ENCODE results near the gene P2RY2. TPM values are rescaled to one million over a fixed set of nuclear protein-coding genes. Genes with fewer than 3 reads are reported as not detected.
"Not testable (repeated sequence)": the region's sequence is repeated elsewhere in the genome, so short reads cannot be mapped to it uniquely, and the experiment has no call there.

The P2RY2 gene
- total RNA-seq, 1 donor from 2014 or later, result 1.4 TPM

GRCh38 chr11:73187854-73188253, 30.2 kb upstream of the P2RY2 start:
- no peak for DNase-seq (ENCODE audit: extremely low read depth, low read depth, low spot score)

DNA sequence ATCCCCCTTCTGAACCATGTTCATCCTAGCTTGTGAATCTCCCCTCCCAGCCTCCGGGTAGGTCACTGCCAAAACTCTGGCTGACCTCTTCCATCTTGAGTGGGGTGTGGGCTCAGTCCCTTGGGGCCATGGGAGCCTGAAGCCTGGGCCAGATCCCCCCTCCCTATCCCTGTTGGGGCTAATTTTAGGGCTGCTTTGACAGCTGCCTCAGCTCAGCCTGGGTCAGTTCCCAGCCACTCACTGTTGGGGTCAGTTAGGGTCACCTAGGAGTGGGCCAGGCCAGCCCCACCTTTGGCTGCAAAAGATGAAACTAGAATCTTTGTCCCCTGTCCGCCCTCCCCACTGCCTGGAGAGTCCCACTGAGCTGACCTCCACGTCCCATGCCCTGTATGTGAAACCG, 29.8 kb upstream of the P2RY2 start:
- DNase-seq (ENCODE audit: extremely low read depth, low read depth, low spot score), result no peak

DNA sequence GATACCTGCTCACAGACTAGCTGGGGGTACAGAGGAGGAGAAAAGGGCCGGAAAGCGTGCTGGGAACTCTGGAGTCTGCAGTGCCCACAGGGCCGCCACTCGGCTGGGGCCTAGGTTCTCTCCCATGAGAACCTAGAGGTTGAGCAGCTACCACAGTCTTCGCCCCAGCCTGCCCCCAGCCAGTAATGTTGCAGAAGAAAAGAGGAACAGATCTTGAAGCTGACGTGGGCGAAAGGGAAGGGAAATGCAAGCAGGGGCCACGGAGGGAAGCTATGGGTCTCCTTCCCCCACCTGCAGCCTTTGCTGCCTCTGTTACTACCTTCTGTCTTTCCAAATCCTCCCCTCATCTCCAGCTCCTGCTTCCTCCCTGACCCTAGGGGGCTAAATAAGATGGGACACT, 28.8 kb upstream of the P2RY2 start:
- DNase-seq (ENCODE audit: extremely low read depth, low read depth, low spot score), result no peak

DNA sequence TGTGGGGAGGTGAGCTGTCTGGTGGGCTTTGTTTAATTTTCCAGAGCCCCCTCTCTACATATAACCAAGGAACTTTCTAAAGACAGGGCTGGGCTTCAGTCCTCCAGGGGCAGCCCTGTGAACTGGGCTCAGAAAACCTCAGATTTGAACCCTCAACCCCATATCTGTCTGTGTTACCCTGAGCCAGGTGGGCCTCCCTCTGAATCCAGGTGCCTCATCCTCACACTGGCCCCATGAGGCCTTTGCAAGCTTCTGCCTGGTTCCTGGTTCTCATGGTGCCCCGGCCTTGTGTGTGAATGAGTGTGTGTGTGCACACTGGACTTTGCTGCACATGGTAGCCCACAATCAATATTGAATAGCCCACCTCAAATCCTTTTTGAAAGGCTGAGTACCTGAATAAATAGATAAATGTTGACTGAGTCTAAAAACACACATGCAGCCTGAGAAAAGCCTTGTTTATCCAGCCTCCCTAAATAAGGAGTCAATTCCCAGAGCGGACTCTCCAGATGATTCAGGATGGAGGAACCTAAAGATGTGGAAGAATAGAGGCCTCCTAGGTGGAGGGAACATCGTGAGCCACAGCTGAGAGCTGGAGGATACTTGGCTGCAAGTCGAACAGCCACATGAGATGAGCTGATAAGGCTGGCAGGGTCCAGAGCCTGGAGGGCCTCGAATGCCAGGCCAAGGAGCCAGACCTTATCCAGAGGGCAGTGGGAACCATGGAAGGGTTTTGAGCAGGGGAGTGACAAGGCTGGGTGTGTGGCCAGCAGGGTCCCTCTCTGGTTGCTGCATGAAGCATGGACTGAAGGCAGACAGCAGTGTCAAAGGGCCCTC, 28.1 kb upstream of the P2RY2 start:
- no peak for DNase-seq (ENCODE audit: extremely low read depth, low read depth, low spot score)

GRCh38 chr11:73190557-73190885, 27.6 kb upstream of the P2RY2 start:
- no peak for DNase-seq (ENCODE audit: extremely low read depth, low read depth, low spot score)

DNA sequence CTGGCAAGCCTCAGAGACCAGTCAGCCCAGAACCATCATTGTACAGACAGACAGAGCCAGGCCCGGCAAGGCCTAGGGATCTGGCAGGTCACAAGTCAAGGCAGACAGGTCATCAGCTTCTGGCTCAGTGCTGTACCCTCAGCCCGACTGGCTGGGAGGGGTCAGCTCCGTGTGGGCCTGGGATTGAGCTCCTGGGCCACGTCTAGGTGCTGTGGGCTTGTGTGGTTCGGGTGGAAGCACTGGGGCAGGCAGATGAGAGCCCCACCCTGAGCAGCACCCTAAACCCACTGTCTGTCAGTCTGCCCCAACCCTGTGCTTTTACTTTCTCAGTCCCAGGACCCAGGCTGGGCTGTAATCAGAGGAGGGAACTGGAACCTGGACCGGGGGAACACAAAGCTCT, 26.9 kb upstream of the P2RY2 start:
- DNase-seq (ENCODE audit: extremely low read depth, low read depth, low spot score), result no peak

GRCh38 chr11:73192272-73192671, 25.8 kb upstream of the P2RY2 start:
- DNase-seq (ENCODE audit: extremely low read depth, low read depth, low spot score), result no peak

GRCh38 chr11:73193251-73194033, 24.6 kb upstream of the P2RY2 start:
- no peak for DNase-seq (ENCODE audit: extremely low read depth, low read depth, low spot score)

DNA sequence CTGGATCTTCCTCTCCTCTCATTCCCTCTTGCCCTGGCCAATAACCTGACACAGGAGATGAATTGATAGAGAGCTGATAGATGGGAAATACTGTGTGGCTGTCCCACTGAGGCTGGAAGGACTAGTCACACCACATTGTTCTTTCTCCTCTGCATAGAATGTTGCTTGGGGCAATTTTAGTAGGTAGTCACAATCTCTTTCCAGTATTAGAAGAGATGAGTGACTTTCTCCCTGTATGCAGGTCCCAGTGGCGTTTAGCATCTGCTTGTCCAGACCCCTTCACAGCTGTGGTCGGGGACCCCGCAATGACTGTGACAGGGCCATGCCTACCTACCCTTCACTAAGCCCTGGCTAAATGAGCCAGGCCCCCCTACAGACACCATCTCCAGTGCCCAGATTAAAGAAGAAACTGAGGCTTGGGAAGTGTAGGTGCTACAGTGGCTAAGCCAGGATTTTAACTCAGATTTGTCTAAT, 24.0 kb upstream of the P2RY2 start:
- DNase-seq (ENCODE audit: extremely low read depth, low read depth, low spot score), result no peak

- no peak for DNase-seq (ENCODE audit: extremely low read depth, low read depth, low spot score)
Measured at GRCh38 chr11:73194593-73194992, 23.5 kb upstream of the P2RY2 start.

GRCh38 chr11:73195191-73196007, 22.7 kb upstream of the P2RY2 start:
- no peak for DNase-seq (ENCODE audit: extremely low read depth, low read depth, low spot score)

GRCh38 chr11:73196576-73196975, 21.5 kb upstream of the P2RY2 start:
- DNase-seq (ENCODE audit: extremely low read depth, low read depth, low spot score), result no peak

GRCh38 chr11:73197348-73197747, 20.7 kb upstream of the P2RY2 start:
- no peak for DNase-seq (ENCODE audit: extremely low read depth, low read depth, low spot score)

DNA sequence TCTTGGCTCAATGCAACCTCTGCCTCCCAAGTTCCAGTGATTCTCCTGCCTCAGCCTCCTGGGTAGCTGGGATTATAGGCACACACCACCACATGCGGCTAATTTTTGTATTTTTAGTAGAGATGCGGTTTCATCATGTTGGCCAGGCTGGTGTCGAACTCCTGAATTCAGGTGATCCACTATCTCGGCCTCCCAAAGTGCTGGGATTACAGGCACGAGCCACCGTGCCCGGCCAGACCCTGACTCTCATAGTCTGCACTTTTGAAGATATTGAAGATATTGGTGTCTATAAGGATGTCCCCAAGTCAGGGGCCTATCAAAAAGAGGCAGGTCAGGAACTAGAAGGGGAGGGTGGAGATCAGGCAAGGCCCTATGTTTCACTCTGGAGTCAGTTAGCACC, 20.3 kb upstream of the P2RY2 start:
- not testable (repeated sequence) for DNase-seq (ENCODE audit: extremely low read depth, low read depth, low spot score)

- DNase-seq (ENCODE audit: extremely low read depth, low read depth, low spot score), result peak; percentile 93
Measured at GRCh38 chr11:73198677-73199076, 19.4 kb upstream of the P2RY2 start.

GRCh38 chr11:73199446-73199845, 18.6 kb upstream of the P2RY2 start:
- DNase-seq (ENCODE audit: extremely low read depth, low read depth, low spot score), result no peak

DNA sequence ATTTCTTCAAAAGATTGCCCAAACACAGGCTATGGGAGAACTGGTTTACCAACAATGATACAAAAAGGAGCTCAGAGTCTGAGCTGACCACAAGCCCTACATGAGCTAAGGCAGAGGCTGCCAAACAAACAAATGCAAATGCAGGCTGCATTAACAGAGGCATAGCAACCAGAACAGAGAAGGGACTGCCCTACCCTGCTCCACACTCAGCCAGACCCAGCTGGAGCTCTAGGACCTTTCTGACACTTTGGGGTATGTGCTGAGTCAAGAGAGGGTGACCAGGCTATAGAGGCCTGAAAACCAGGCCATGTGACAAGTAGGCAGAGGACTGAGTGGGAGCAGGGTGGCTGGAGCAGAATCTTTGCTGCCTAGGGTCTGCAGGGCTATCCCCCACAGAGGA, 17.8 kb upstream of the P2RY2 start:
- DNase-seq (ENCODE audit: extremely low read depth, low read depth, low spot score), result no peak

GRCh38 chr11:73201249-73201648, 16.8 kb upstream of the P2RY2 start:
- no peak for DNase-seq (ENCODE audit: extremely low read depth, low read depth, low spot score)

DNA sequence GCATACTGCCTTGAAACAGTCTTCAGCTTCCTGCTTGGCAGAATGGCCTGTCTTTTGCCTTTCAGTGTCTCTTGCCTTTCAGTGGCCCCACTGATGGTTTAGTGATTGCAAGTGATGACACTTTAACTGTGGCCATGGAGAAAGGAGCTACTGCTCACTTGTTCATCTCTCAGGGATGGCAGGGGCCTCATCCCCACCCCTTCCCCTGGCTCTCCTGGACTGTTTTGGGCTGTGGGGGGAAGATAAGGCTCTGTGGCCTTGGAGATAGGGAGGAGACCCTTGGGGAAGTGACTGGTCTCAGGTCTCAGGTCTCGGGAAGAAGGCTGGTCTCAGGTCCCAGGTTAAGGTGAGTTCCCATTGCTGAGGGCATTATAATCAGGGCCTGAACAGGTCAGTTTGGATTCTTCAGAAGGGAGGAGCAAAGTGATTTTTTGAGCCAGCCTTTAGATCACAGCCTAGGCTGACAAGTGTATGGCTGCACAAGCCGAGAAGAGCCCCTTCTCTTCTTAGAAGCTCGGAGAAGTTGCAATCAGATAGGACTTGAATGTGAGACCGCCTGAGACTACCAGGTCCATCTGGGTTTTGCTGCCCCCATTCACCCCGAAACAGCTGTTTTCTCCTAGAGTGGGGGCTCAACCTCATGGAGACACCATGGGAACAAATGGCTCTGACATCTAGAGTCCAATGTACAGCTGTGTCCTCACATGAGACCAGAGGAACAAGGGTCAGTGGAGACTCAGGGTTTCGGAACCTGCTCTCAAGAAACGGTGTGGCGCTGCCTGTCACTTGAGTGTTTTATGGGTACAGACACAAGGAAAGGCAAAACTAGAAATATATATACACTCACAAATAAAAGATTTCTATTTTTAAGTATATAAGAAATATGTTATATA, 15.9 kb upstream of the P2RY2 start:
- DNase-seq (ENCODE audit: extremely low read depth, low read depth, low spot score), result no peak

- DNase-seq (ENCODE audit: extremely low read depth, low read depth, low spot score), result no peak
Measured at GRCh38 chr11:73203322-73203721, 14.8 kb upstream of the P2RY2 start.
